Natural killer cell treated with Interleukin-12 subunit alpha and Interleukin-12 subunit beta and Interleukin-15 and Interleukin-18, amount 100 ng/mL, for 72 hours (primary cell): ENCODE measurements around the gene FBXO45. TPM values are rescaled to one million over a fixed set of nuclear protein-coding genes. Genes with fewer than 3 reads are reported as not detected.
"Not testable (repeated sequence)": the region's sequence is repeated elsewhere in the genome, so short reads cannot be mapped to it uniquely, and the experiment has no call there.

Experiments used
- ATAC-seq, 2 donors: fragments of 150-1000 bp; cut with Tn5 transposase in 1 of 2; sonication (Bioruptor Pico), chemical (Tn5 transposase) in 1 of 2; 2 replicates each; pipeline ENCODE4 v1.10.0; 2021
- DNase-seq: peaks from one replicate; pipeline ENCODE4 v3.0.0; 2022; ENCODE audit warnings: low spot score
- H3K27ac Mint-ChIP-seq, 2 donors: 1 replicate in 1 of 2; 2 replicates in 1 of 2; pipeline ENCODE4 v1.8.0; 2022; ENCODE audit warnings: mixed read lengths in 2 of 2, mild to moderate bottlenecking in 1 of 2, moderate library complexity in 1 of 2
- H3K27me3 Mint-ChIP-seq, 2 donors: 1 replicate in 1 of 2; 2 replicates in 1 of 2; pipeline ENCODE4 v1.8.0; 2022; ENCODE audit warnings: mixed read lengths in 2 of 2
- H3K36me3 Mint-ChIP-seq: one replicate; pipeline ENCODE4 v1.8.0; 2022; ENCODE audit warnings: mixed read lengths
- H3K4me1 Mint-ChIP-seq, 2 donors: 1 replicate in 1 of 2; 2 replicates in 1 of 2; pipeline ENCODE4 v1.8.0; 2022; ENCODE audit warnings: low read depth in 2 of 2, mixed read lengths in 2 of 2, mild to moderate bottlenecking in 1 of 2
- H3K4me3 Mint-ChIP-seq: one replicate; pipeline ENCODE4 v1.8.0; 2022; ENCODE audit warnings: mixed read lengths
- H3K9me3 Mint-ChIP-seq: 2 replicates; pipeline ENCODE4 v1.8.0; 2022; ENCODE audit warnings: mixed read lengths
- total RNA-seq, 2 donors: library from RNA; stranded (reverse); gene quantifications; one replicate each; pipeline ENCODE4 v1.2.3, GENCODE V29; 2022

The FBXO45 gene
- total RNA-seq, 2 donors from 2014 or later, result 17.7 to 22.3 TPM

DNA sequence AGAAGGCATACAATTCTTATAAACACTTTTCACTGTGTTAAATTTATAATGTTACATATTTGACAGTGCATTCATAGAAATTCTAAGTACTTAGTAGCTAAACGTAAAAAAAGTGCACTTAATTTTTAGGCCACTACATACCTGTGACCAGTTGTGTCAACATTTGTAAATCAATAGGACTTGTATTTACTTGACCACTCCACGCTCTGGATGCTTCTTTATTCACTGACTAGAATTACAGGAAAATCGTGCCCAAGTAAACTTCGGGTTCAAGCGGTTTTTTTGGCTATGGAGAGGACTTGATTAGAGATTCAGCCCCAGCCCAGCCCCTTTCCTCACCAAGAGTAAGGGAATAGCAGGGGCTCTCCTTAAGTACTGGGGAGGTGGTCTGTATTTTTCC is 21.9 kb upstream of the FBXO45 start:
- Mint-ChIP-seq H3K4me1 (no peaks in the 10 kb centered on the region), H3K27ac (no peak overlapping the region), H3K9me3 (peaks cover 5% of the 10 kb centered on the region), H3K36me3 (peaks cover 13% of the 10 kb centered on the region), H3K27me3 (peaks cover 0 to 12% of the 10 kb centered on the region in 2 donors), H3K4me3 (no peak overlapping the region)
- no peak for ATAC-seq
- no peak for DNase-seq

DNA sequence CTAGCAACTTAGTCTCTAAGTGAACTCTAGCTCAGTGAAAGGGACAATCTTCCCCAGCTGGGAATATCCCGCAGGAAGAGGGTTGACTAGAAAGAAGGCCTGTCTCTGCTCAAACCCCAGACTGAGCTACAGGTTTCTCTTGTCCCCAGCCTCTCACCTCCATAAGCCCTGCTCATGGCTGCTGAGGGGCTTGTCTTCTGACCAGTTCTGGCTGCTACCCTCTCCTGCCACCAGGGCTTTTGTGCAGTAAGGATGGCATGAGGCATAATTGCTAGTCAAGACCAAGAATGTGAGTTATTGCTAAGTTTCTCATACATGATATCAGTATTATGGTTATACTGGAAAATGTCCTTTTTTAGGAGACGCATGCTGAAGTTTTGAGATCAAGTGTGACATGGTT is 21.4 kb upstream of the FBXO45 start:
- peaks cover 0 to 12% of the 10 kb centered on the region in 2 donors for H3K27me3 Mint-ChIP-seq
- peaks cover 13% of the 10 kb centered on the region for H3K36me3 Mint-ChIP-seq
- no peak overlapping the region for H3K4me3 Mint-ChIP-seq
- H3K9me3 Mint-ChIP-seq, result peaks cover 5% of the 10 kb centered on the region
- ATAC-seq (no peak), DNase-seq (no peak)
- H3K4me1 Mint-ChIP-seq, result no peaks in the 10 kb centered on the region
- H3K27ac Mint-ChIP-seq, result no peak overlapping the region

DNA sequence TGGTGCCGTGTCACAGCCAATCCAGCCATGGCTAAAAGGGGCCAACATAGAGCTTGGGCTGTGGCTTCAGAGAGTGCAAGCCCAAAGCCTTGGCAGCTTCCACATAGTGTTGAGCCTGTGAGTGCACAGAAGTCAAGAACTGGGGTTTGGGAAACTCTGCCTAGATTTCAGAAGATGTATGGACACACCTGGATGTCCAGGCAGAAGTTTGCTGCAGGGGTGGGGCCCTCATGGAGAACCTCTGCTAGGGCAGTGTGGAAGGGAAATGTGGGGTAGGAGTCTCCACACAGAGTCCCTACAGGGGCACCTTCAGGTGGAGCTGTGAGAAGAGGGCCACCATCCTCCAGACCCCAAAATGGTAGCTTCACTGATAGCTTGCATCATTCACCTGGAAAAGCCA is 19.1 kb upstream of the FBXO45 start:
- Mint-ChIP-seq H3K36me3 (peaks cover 13% of the 10 kb centered on the region), H3K27me3 (peaks cover 0 to 12% of the 10 kb centered on the region in 2 donors)
- not testable (repeated sequence) for DNase-seq, H3K9me3 Mint-ChIP-seq, ATAC-seq, H3K4me1 Mint-ChIP-seq, H3K27ac Mint-ChIP-seq, H3K4me3 Mint-ChIP-seq

DNA sequence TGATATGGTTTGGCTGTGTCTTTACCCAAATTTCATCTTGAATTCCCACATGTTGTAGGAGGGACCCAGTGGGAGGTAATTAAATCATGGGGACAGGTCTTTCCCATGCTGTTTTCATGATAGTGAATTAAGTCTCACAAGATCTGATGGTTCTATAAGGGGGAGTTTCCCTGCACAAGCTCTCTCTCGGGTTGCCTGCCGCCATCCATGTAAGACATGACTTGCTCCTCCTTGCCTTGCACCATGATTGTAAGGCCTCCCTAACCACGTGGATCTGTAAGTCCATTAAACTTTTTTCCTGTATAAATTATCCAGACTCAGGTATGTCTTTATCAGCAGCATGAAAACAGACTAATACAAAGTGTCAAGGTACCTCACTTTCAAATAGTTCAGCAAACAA is 18.3 kb upstream of the FBXO45 start:
- DNase-seq, ATAC-seq, H3K27ac Mint-ChIP-seq, H3K4me3 Mint-ChIP-seq, H3K4me1 Mint-ChIP-seq, H3K27me3 Mint-ChIP-seq, H3K9me3 Mint-ChIP-seq: not testable (repeated sequence)
- peaks cover 13% of the 10 kb centered on the region for H3K36me3 Mint-ChIP-seq

DNA sequence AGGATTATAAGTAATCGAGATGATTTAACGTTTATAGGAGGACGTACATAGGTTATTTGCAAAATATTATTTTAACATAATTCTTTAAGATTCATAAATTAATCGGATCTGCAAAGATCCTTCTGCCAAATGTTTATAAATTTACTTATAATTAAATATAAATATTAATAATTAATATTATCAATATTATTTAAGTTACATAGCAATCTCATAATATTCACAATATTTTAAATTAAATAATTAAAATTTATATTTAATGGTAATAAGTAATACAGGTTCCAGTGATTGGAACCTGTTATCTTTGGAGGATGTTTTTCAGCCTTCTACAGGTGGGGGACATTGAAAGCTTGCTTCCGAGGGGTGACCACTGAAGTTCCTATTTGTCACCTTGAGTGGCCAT is 16.2 kb upstream of the FBXO45 start:
- no peaks in the 10 kb centered on the region for H3K4me1 Mint-ChIP-seq
- ATAC-seq, result no peak
- no peak for DNase-seq
- peaks cover 13% of the 10 kb centered on the region for H3K36me3 Mint-ChIP-seq
- H3K27ac Mint-ChIP-seq, result no peak overlapping the region
- peaks cover 0 to 5% of the 10 kb centered on the region in 2 donors for H3K27me3 Mint-ChIP-seq
- H3K4me3 Mint-ChIP-seq, result no peak overlapping the region
- peaks cover 5% of the 10 kb centered on the region for H3K9me3 Mint-ChIP-seq

DNA sequence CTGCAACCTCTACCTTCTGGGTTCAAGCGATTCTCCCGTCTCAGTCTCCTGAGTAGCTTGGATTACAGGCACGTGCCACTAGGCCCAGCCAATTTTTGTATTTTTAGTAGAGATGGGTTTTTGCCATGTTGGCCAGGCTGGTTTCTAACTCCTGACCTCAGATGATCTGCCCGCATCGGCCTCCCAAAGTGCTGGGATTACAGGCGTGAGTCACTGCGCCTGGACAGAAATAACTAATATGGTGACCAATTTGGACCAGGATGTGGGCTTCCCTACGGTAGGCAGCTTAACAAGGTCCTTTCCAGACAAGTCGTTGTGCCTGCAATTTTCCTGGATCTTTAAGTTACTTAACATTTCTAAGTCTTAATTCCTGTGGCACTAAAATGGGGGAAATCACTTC is 14.9 kb upstream of the FBXO45 start:
- no peaks in the 10 kb centered on the region for H3K4me1 Mint-ChIP-seq
- no peak overlapping the region for H3K4me3 Mint-ChIP-seq
- H3K27me3 Mint-ChIP-seq, result no peaks in the 10 kb centered on the region
- DNase-seq (no peak), ATAC-seq (no peak)
- peaks cover 7% of the 10 kb centered on the region for H3K36me3 Mint-ChIP-seq
- no peaks in the 10 kb centered on the region for H3K9me3 Mint-ChIP-seq
- H3K27ac Mint-ChIP-seq, result no peak overlapping the region

DNA sequence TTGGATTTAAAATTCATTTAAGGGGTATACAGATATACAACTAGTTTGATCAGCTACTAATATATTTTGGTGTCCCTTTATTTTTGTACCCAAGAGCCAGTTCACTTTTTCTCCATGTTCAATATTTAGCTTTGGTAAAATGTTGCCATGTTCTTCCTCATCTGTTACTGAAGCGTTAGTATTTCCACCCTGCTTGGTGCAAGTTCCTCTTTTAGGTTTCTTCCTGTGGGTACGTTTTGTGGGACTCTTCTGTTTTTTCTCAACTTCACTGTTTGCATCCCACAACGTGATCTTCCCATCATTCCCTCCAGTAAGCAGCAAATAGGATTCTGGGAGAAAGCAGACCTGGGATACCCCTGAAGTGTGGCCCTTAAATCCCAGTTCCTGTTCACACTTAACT is 14.3 kb upstream of the FBXO45 start:
- DNase-seq, result no peak
- ATAC-seq, result no peak
- no peak overlapping the region for H3K4me3 Mint-ChIP-seq
- no peaks in the 10 kb centered on the region for H3K9me3 Mint-ChIP-seq
- peaks cover 7% of the 10 kb centered on the region for H3K36me3 Mint-ChIP-seq
- no peak overlapping the region for H3K27ac Mint-ChIP-seq
- no peaks in the 10 kb centered on the region for H3K4me1 Mint-ChIP-seq
- H3K27me3 Mint-ChIP-seq, result no peaks in the 10 kb centered on the region

DNA sequence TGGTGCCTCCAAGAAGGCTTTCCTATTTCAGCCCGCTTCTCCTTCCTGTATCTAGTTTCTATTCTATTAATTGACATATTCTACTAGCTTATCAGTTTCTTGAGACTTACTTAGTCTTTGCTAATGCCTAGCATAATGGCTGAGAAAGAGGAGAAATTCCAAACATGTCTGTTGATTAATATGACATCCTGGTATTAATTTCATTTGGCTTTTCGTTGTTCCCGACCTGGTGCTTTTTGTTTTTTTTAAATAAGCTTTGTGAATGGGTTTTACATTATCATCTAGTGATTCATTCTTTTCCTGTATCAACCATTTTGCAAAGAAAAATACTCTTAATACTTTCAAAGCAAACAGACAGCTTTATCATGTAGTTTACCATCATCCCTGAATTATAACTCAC is 13.2 kb upstream of the FBXO45 start:
- ATAC-seq (no peak), DNase-seq (no peak)
- Mint-ChIP-seq H3K27ac (no peak overlapping the region), H3K36me3 (peaks cover 2% of the 10 kb centered on the region), H3K9me3 (no peaks in the 10 kb centered on the region), H3K4me3 (no peak overlapping the region), H3K27me3 (no peaks in the 10 kb centered on the region), H3K4me1 (peaks cover 0 to under 1% of the 10 kb centered on the region in 2 donors)

DNA sequence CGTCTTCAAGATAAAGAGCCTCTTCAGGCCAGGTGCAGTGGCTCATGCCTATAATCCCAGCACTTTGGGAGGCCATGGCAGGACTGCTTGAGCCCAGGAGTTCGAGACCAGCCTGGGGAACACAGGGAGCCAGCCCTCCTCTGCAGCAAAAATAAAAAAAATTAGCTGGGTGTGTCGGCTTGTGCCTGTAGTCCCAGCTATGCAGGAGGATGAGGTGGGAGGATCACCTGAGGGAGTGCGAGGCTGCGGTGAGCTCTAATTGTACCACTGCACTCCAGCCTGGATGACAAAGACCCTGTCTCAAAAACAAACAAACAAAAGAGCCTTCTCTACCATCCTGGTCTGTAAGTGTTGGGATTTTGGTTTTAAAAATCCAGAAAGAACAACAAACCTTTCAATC is 11.2 kb upstream of the FBXO45 start:
- peaks cover 0 to 3% of the 10 kb centered on the region in 2 donors for H3K4me1 Mint-ChIP-seq
- DNase-seq (no peak), ATAC-seq (no peak)
- no peak overlapping the region for H3K4me3 Mint-ChIP-seq
- no peak overlapping the region for H3K27ac Mint-ChIP-seq
- no peaks in the 10 kb centered on the region for H3K9me3 Mint-ChIP-seq
- no peaks in the 10 kb centered on the region for H3K27me3 Mint-ChIP-seq
- no peaks in the 10 kb centered on the region for H3K36me3 Mint-ChIP-seq

DNA sequence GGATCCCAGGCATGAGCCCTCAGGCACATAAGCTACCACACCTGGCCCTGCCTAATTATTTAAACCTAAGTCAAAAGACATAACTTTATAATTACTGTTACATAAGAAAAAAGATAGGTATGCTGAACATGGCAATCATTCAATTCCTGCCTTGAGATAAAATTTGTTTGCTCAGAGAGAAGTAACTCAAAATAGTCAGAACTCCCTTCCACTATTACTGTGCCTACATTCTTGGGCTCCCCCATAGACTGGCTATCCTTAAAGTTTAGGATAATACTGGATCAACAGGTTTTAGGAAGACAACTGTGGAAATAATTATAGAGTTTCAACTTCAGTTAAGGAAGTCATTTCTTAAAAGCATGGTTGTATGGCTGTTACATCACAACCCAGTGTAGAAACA is 10.0 kb upstream of the FBXO45 start:
- no peaks in the 10 kb centered on the region for H3K9me3 Mint-ChIP-seq

DNA sequence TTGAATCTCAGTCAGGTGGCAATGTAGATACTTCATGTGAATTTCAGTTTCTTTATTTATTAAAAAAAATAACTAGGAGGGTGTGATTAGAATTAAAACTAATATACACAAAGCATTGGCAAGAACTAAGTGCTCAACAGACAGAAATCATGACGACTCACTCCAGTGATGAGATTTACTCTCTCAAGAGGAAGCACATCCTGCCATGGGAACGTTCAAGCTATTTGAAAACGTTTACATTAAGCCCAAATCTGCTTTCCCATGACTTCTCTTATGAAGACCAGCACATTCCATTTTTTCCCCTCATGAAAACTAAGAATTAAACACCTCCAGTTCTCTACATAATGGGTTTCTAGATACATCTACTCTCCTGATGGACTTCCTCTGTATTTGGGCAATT is 8.6 kb upstream of the FBXO45 start:
- Mint-ChIP-seq H3K27me3 (no peaks in the 10 kb centered on the region), H3K4me1 (peaks cover 9% of the 10 kb centered on the region in 2 donors), H3K36me3 (no peaks in the 10 kb centered on the region), H3K9me3 (no peaks in the 10 kb centered on the region), H3K4me3 (no peak overlapping the region), H3K27ac (peak overlapping the region in 1 of 2 donors; percentile 29)
- DNase-seq (no peak), ATAC-seq (no peak)

More for the DNA sequence above, 10.0 kb upstream of the FBXO45 start:
- Mint-ChIP-seq H3K36me3 (no peaks in the 10 kb centered on the region), H3K27ac (no peak overlapping the region), H3K4me3 (no peak overlapping the region), H3K27me3 (no peaks in the 10 kb centered on the region), H3K4me1 (peaks cover under 1 to 3% of the 10 kb centered on the region in 2 donors)
- no peak for ATAC-seq
- DNase-seq, result no peak

DNA sequence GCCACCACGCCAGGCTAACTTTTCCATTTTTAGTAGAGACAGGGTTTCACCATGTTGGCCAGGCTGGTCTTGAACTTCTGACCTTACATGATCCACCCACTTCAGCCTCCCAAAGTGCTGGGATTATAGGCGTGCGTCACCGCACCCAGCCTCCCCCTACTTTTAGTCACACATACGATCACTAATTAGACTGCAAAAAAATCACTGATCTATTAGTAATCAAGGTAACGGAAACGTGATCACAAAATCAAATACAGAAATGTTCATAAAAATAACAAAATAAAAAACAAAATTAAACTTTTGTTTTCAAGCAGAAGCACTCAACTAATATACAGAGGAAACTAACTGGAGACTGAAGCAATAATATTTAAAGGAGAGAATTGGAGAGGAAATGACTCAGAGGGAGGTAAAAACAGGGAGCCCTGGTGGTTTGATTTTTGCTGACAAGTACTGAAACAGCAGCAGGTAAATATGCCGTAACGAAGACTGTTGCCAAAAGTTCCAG is 4.7 kb upstream of the FBXO45 start:
- peaks cover 12 to 16% of the 10 kb centered on the region in 2 donors for H3K4me1 Mint-ChIP-seq
- H3K27ac Mint-ChIP-seq, result peak overlapping the region; percentile 22 to 72
- DNase-seq (no peak), ATAC-seq (no peak)
- no peaks in the 10 kb centered on the region for H3K36me3 Mint-ChIP-seq
- H3K9me3 Mint-ChIP-seq, result no peaks in the 10 kb centered on the region
- H3K4me3 Mint-ChIP-seq, result peak overlapping the region; percentile 39
- no peaks in the 10 kb centered on the region for H3K27me3 Mint-ChIP-seq

DNA sequence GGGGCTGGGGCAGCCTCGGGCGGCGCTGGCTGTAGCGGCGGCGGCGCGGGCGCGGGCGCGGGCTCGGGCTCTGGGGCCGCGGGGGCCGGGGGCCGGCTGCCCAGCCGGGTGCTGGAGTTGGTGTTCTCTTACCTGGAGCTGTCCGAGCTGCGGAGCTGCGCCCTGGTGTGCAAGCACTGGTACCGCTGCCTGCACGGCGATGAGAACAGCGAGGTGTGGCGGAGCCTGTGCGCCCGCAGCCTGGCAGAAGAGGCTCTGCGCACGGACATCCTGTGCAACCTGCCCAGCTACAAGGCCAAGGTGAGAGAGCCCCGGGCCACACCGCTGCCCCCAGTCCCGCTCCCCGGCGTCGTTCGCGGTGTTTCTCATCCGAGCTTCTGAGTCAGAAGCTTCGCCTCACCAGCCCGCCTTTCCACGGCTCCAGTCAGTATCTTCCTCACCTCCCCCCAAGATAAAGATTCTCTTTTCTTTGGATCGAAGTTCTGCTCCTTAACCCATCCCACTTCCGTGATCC is 600 bp downstream of the FBXO45 start:
- Mint-ChIP-seq H3K4me1 (peaks cover 15 to 22% of the 10 kb centered on the region in 2 donors), H3K4me3 (peak overlapping the region; percentile 95), H3K36me3 (peaks cover 8% of the 10 kb centered on the region), H3K27me3 (no peaks in the 10 kb centered on the region), H3K27ac (peak overlapping the region; percentile 78 to 83), H3K9me3 (no peaks in the 10 kb centered on the region)
- DNase-seq, result peak; percentile 73
- peak; percentile 59 to 67 for ATAC-seq

DNA sequence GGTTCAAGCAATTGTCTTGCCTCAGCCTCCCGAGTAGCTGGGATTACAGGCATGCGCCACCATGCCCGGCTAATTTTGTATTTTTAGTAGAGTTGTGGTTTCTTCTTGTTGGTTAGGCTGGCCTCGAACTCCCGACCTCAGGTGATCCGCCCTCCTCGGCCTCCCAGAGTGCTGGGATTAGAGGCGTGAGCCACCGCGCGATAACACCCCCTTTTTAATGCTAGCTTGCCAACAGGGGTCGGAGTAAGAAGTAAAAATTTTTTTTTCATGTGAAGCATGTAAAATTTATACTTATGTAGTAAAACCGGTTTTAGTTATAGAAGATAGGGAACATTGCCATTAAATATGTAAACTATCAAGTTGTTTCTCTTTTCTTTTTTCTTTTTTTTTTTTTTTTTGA is 1.9 kb downstream of the FBXO45 start:
- H3K27me3 Mint-ChIP-seq, DNase-seq, H3K9me3 Mint-ChIP-seq, ATAC-seq, H3K36me3 Mint-ChIP-seq: not testable (repeated sequence)
- H3K4me1 Mint-ChIP-seq, result peaks cover 17 to 25% of the 10 kb centered on the region in 2 donors
- H3K27ac Mint-ChIP-seq, result peak overlapping the region in 1 of 2 donors; percentile 83
- H3K4me3 Mint-ChIP-seq, result peak overlapping the region; percentile 95

DNA sequence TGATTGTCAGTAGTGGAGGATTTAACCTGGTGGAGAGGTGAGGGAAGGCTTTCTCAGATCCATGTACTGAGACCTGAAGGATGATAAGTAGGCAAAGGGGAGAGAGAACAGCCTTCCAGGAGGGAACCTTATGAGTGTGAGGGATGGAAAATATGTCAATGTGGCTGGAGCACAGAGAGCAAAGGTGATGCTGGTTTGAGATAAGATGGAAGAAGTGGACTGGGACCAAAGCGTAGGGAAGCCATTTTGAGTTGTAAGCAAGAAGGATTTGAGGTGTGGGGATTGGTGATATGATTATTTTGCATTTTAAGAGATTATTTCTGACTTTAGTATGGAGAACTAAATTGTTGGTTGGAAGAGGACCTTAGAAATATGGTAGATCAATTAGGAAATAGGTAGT is 3.9 kb downstream of the FBXO45 start:
- ATAC-seq, result no peak
- no peak for DNase-seq
- H3K4me3 Mint-ChIP-seq, result no peak overlapping the region
- no peaks in the 10 kb centered on the region for H3K27me3 Mint-ChIP-seq
- no peaks in the 10 kb centered on the region for H3K9me3 Mint-ChIP-seq
- H3K27ac Mint-ChIP-seq, result no peak overlapping the region
- H3K4me1 Mint-ChIP-seq, result peaks cover 17 to 18% of the 10 kb centered on the region in 2 donors
- H3K36me3 Mint-ChIP-seq, result peaks cover 8% of the 10 kb centered on the region
